Activated CD8-positive, alpha-beta memory T cell treated with anti-CD3 and anti-CD28 coated beads, Interleukin-2, amount 50 U/mL, for 4 hours (primary cell): Measurements from ENCODE around the gene UQCC5.

Experiments used
- DNase-seq: peaks from one replicate; pipeline ENCODE4 v3.0.0-alpha.2; 2020

UQCC5 gene

GRCh38 chr3:52504977-52505376 is 31.4 kb upstream of the UQCC5 start:
- no peak for DNase-seq

GRCh38 chr3:52506266-52506966 is 30.0 kb upstream of the UQCC5 start:
- DNase-seq, result no peak

GRCh38 chr3:52507359-52507758 is 29.0 kb upstream of the UQCC5 start:
- DNase-seq, result no peak

GRCh38 chr3:52509753-52510328 is 26.6 kb upstream of the UQCC5 start:
- no peak for DNase-seq

- DNase-seq, result no peak
Measured at GRCh38 chr3:52511509-52511908, 24.9 kb upstream of the UQCC5 start.

GRCh38 chr3:52512105-52512504 is 24.3 kb upstream of the UQCC5 start:
- no peak for DNase-seq

GRCh38 chr3:52512727-52513126 is 23.7 kb upstream of the UQCC5 start:
- DNase-seq, result no peak

GRCh38 chr3:52513281-52513680 is 23.1 kb upstream of the UQCC5 start:
- DNase-seq, result no peak

GRCh38 chr3:52514576-52514975 is 21.8 kb upstream of the UQCC5 start:
- no peak for DNase-seq

GRCh38 chr3:52515192-52515591 is 21.2 kb upstream of the UQCC5 start:
- DNase-seq, result no peak

- DNase-seq, result no peak
Measured at GRCh38 chr3:52516509-52517195, 19.8 kb upstream of the UQCC5 start.

GRCh38 chr3:52517796-52518722 is 18.3 kb upstream of the UQCC5 start:
- DNase-seq, result no peak

GRCh38 chr3:52518723-52519444 is 17.5 kb upstream of the UQCC5 start:
- no peak for DNase-seq

- DNase-seq, result no peak
Measured at GRCh38 chr3:52519445-52520140, 16.8 kb upstream of the UQCC5 start.

- no peak for DNase-seq
Measured at GRCh38 chr3:52520141-52520667, 16.2 kb upstream of the UQCC5 start.

- no peak for DNase-seq
Measured at GRCh38 chr3:52520716-52521487, 15.5 kb upstream of the UQCC5 start.

- DNase-seq, result no peak
Measured at GRCh38 chr3:52521488-52521824, 14.9 kb upstream of the UQCC5 start.

GRCh38 chr3:52521881-52522650 is 14.3 kb upstream of the UQCC5 start:
- no peak for DNase-seq

GRCh38 chr3:52522651-52523251 is 13.7 kb upstream of the UQCC5 start:
- no peak for DNase-seq
